ENCODE results near the gene CELA2B.

DNA sequence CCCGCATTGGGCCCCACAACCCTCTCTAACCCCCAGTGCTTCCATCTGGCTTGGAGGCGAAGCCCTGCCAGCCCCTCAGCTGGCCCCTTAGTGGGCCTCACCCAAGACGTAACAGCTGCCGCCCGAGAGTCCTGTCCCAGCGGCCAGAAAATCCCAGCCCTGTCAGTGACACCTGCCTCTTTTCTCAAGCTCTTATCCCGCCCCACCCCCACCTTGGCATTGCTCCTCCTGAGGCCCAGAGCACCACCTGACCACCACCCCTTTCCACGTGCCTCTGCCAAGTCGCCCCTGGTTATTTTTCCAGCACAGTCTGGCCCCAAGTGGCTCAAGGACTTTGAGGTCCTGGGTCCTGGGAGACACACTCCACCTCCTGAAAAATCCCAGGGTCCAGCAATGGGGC, 43.6 kb upstream of the CELA2B start:
- TF ChIP-seq, protein P1, sequence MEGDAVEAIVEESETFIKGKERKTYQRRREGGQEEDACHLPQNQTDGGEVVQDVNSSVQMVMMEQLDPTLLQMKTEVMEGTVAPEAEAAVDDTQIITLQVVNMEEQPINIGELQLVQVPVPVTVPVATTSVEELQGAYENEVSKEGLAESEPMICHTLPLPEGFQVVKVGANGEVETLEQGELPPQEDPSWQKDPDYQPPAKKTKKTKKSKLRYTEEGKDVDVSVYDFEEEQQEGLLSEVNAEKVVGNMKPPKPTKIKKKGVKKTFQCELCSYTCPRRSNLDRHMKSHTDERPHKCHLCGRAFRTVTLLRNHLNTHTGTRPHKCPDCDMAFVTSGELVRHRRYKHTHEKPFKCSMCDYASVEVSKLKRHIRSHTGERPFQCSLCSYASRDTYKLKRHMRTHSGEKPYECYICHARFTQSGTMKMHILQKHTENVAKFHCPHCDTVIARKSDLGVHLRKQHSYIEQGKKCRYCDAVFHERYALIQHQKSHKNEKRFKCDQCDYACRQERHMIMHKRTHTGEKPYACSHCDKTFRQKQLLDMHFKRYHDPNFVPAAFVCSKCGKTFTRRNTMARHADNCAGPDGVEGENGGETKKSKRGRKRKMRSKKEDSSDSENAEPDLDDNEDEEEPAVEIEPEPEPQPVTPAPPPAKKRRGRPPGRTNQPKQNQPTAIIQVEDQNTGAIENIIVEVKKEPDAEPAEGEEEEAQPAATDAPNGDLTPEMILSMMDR (IDR thresholded peaks at IDR 0.05), result no peak
- TF ChIP-seq POLR2A (IDR thresholded peaks at IDR 0.05; ENCODE audit: low read depth) (no peak), POLR2AphosphoS5 (IDR thresholded peaks at IDR 0.05) (no peak), EP300 (IDR thresholded peaks at IDR 0.05) (no peak)

Measured in esophagus muscularis mucosa (tissue), 4 donors.